ENCODE measurements around the gene ALDH8A1.
A peak's percentile ranks its signal among the peaks of the same experiment; 100 is the strongest.

ALDH8A1 gene

DNA sequence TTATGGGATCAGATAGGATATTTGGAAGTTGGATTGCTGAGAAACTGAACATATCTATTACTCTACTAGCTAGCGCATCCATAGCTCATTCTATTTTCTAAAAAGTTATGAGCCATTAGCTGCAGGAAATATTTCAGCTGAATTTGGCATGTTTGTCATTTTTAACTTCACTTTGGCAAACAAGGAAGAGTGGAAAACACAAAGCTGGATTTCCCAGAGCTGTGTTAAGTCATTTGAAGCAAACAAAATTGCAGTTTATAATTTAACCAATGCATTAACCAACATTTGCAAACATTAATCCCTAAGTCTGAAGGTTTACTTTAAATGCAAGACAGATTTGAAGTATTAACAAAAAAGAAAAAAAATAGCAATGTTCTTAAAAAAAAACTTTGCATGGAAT lies 1.2 kb downstream of the ALDH8A1 start:
- DNase-seq: no peak

DNA sequence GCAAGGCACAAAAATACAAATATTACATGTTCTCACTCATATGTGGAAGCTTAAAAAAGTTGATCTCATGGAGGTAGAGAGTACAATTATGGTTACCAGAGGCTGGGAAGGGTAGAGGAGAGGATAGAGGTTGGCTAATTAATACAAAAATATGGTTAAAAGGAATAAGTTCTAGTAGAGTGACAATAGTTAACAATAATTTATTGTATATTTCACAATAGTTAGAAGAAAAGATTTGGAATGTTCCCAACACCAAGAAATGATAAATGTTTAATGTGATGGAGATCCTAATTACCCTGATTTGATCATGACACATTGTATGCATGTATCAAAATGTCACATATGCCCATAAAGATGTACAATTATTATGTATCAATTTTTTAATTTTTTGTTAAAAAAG lies 1.8 kb downstream of the ALDH8A1 start:
- DNase-seq: no peak

GRCh38 chr6:134945045-134945444 lies 4.9 kb downstream of the ALDH8A1 start:
- DNase-seq: no peak

DNA sequence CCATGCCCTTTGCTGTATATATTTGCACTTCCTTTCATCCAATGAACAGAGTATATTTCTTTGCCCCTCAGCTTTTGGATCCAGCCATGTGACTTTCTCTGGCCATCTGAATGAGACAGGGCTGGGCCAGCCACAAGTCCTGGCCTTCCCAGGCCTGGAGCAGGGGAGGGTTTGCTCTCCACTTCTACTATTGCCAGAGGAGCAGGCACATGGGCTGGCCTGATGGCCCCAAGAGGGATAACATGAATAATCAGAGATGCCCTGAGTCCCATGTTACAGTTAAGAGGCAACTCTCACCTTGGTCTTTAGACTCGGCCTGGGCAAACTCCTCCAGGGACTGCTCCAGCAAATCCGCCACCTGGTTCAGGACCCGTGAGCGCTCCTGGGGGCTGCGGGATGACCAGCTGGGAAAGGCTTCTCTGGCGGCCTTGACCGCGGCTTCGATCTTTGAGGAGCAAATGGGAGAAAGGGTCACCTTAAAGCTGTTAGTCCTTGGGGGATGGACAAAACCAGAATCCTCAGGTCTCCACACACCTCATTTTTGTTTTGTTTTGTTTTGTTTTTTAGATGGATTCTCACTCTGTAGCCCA lies 6.3 kb downstream of the ALDH8A1 start:
- DNase-seq: no peak

DNA sequence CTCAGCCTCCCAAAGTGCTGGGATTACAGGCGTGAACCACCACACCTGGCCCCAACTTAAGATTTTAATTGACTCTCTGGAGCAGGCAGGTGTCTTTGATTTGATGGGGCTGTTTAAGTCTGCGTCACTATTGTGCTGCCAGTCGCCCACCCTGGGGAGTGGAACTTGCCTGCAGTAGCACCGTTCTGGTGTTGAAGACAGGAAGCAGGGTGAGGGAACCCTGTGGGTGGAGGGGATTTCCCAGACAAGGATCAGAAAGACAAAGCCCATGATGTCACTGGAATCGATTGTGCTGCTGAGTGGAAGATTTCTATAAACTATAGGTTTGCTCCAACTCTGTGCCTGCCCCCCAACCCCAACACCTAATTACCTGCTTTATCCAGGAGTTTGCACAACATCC lies 11.0 kb downstream of the ALDH8A1 start:
- DNase-seq: peak; percentile 58 to 88

GRCh38 chr6:134937426-134937825 lies 12.5 kb downstream of the ALDH8A1 start:
- DNase-seq: no peak

GRCh38 chr6:134936931-134937330 lies 13.0 kb downstream of the ALDH8A1 start:
- DNase-seq: no peak

GRCh38 chr6:134936476-134936875 lies 13.4 kb downstream of the ALDH8A1 start:
- DNase-seq: no peak

DNA sequence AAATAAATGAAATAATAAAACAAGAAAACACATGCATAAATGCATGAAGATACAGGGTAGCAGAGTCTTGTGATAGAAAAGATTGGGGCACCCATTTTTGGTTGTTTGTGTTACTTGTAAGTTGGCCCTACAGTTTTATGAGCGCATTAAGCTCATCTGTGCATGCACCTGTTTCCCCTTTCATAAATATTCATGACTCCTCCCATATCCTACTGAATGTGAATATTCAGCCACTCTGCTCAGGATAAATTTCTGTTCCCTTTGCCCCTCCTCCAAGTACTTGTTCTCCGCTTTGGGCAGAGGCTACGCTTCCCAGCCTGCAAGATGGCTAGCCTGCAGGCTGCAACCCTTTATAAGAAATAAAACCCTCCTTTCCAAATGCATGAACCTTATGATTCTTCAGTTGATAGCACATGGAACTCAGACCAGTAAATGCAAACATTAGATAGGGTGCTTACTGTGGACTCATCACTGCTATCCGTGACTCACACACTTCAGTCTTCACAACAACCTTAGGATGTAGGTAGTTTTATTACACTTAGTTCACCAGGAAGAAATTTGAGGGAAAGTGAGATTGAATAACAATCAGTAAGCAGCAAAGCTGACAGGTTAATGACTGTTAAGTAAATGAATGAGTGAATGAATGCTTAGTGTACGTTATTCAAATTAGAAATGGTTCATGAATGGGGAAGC lies 15.0 kb downstream of the ALDH8A1 start:
- no peak for DNase-seq

GRCh38 chr6:134932535-134933470 lies 17.1 kb downstream of the ALDH8A1 start:
- no peak for DNase-seq

GRCh38 chr6:134932098-134932497 lies 17.8 kb downstream of the ALDH8A1 start:
- no peak for DNase-seq

DNA sequence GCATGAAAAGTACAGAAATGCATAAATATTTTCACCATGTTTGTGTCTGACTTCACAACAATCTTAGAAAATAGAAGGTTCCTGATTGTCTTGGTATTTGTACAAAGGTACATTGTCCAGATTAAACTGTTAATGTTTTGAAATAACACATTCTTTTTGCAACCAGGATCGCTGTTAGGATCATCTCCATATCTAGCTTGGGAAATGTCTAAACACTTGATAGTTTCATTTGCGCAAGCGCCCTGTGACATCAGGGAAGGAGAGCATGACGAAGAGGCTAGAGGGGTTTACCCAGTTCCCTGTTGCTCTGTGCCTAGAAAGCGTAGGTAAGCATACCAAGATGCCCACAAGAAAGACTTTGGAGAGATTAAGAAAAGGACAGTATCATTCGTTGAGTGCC lies 19.4 kb downstream of the ALDH8A1 start:
- DNase-seq: no peak

DNA sequence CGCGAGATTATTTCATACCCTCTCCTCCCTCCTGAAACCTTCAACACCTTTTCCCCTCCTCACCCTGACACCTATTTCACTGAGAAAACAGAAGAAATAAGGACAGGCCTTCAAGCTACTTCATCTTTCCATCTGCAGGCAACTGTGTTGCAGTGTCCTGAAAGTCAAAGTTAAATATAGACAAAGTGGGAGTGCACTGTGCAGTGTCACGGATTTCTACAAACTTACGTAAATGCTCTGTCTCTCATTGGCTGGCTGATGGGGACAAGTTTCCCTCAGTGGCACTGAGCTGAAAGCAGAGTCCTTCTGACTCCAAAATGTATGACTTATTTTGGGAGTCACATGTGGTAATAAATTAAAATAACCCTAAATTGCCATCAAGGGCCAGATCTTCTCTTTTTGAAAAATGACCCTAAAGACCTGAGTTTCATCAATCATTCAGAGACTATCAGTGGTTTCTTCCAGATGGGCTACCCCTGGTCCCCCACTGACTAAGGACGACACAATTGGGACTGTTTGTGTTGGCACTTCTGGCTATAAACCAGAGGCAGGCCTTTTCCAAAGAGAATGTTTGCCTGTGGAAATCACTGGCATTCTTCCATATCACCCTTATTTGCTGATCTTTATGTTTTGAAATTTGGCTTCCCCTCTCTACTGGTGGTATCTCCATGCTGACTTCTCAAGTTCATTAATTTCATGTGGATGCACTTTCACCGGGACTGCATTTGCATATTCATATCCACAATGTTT lies 21.6 kb downstream of the ALDH8A1 start:
- no peak for DNase-seq

DNA sequence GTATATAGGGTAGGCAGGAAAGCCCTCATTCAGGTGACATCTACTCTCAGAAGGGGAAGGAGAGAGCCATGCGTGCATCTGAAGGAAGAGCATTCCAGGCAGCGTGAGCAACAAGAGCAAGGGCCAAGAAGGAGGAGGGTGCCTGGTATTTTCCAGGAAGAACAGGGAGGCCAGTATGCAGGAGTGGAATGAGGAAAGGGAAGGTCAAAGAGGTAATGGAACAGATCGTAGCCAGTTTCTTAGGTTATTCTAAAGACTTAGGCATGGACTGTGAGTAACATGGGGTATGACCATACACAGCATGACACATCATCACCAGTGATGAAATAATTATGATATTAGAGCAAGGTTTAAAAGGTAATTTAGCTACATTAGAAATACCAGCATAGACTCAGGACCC lies 24.1 kb downstream of the ALDH8A1 start:
- DNase-seq: no peak

- no peak for DNase-seq
Observed at GRCh38 chr6:134921721-134922261, 28.1 kb downstream of the ALDH8A1 start.

DNA sequence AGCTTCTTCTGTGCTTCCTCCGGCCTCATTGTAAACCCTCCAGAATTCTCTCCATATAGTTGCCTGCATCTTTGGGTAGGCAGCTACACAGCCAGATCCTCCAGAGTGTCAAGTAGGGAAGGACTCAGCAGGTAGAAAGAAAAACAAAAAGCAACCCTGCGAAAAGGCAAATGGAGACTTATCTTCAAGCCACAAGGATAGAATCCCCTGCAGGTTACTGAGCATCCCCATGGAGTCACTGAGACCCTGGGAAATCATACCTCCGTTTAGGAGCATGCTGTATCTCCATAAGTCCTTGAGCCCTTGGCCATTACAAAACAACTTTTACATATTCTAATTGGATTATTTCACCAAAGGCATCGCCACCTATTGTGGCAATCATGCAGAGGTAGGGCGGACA lies 28.6 kb downstream of the ALDH8A1 start:
- DNase-seq: no peak

GRCh38 chr6:134920422-134920821 lies 29.5 kb downstream of the ALDH8A1 start:
- DNase-seq: no peak

GRCh38 chr6:134918418-134918961 lies 31.4 kb downstream of the ALDH8A1 start:
- DNase-seq: no peak

GRCh38 chr6:134911547-134911946 lies 38.4 kb downstream of the ALDH8A1 start:
- DNase-seq: no peak

- no peak for DNase-seq
Observed at GRCh38 chr6:134910593-134910935, 39.3 kb downstream of the ALDH8A1 start.

- no peak for DNase-seq
Observed at GRCh38 chr6:134909701-134910592, 40.0 kb downstream of the ALDH8A1 start.
